ENCODE data around the gene FLNB. TPM values are rescaled to one million over a fixed set of nuclear protein-coding genes. Genes with fewer than 3 reads are reported as not detected.

The FLNB gene
- total RNA-seq, 1 donor = 274 TPM

Other genes starting within 250 kb of the FLNB start
- not detected in 2 replicates for gene DNASE1L3, start 202.6 kb downstream of the FLNB start, total RNA-seq
- gene ABHD6, start 229.4 kb downstream of the FLNB start, total RNA-seq = 5.1 and 5.9 TPM in 2 replicates